Right lobe of liver (tissue), 4 donors: ENCODE results near the gene TMEM201.

Experiments used
- CTCF ChIP-seq, 4 donors: fragments of 200-600 bp in 3 of 4; fragments of 450-650 bp in 1 of 4; IDR thresholded peaks; one replicate each; pipeline versions ENCODE4 v1.5.1 to v1.8.0; 2016 to 2022; ENCODE audit warnings: antibody characterized with exemption in 4 of 4, mild to moderate bottlenecking in 2 of 4
- POLR2A ChIP-seq: fragments of 450-650 bp; IDR thresholded peaks from one replicate; pipeline ENCODE4 v1.6.1; 2017; ENCODE audit warnings: antibody characterized with exemption, mild to moderate bottlenecking
- donor health status: DM: no; HTN: no; CAD: no.
- donor health status: DM: no; HTN: no; CAD: no.
- donor health status: DM: no; HTN: yes; CAD: no.

GRCh38 chr1:9549955-9550546 lies 38.7 kb upstream of the TMEM201 start:
- TF ChIP-seq CTCF (IDR thresholded peaks at IDR 0.05) (no peak), POLR2A (no peak)
